K562 (cell line): ENCODE results near the gene TECTA.

ENCODE experiments used
- BRF1 ChIP-seq: IDR thresholded peaks from 3 replicates; pipeline ENCODE4 v1.6.1; 2011; ENCODE audit warnings: borderline replicate concordance, mild to moderate bottlenecking; ENCODE audit not compliant: insufficient read length; ENCODE audit errors: extremely low read depth
- MXI1 ChIP-seq: IDR thresholded peaks from 2 replicates; pipeline ENCODE4 v1.6.1; 2011; ENCODE audit warnings: low read depth, mild to moderate bottlenecking, improper control_type of control experiment, low read length

DNA sequence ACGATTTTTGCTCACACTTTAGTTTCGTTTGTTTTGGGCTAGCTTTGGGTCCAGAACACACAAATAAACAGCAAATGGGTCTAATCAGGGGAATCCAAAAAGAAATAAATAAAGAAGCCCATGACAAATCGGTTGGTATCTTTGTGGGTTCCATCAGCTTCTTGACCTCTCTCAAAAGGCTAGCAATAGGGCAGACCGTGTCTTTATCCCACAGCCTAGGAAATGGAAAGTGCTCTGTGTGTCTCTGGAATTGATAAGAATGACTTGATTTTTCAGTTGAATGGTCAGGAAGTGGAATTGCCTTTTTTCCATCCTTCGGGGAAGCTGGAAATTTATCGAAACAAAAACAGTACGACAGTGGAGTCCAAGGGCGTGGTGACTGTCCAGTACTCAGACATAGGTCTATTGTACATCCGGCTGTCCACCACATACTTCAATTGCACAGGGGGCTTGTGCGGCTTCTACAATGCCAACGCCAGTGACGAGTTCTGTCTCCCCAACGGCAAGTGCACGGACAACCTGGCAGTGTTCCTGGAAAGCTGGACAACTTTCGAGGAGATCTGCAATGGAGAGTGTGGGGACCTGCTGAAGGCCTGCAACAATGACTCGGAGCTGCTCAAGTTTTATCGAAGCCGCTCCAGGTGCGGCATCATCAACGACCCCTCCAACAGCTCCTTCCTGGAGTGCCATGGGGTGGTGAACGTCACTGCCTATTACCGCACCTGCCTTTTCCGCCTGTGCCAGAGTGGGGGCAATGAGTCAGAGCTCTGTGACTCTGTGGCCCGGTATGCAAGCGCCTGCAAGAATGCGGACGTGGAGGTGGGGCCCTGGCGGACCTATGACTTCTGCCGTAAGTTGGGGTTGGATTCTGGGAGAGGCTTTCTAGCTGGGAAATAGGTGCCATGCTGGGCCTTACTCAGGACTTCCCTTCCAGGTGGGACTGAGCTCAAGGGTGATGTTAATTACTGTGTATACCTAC is 28.6 kb downstream of the TECTA start:
- TF ChIP-seq BRF1 (no peak), MXI1 (no peak)
